ENCODE results near the gene C1QTNF2.

The C1QTNF2 gene

DNA sequence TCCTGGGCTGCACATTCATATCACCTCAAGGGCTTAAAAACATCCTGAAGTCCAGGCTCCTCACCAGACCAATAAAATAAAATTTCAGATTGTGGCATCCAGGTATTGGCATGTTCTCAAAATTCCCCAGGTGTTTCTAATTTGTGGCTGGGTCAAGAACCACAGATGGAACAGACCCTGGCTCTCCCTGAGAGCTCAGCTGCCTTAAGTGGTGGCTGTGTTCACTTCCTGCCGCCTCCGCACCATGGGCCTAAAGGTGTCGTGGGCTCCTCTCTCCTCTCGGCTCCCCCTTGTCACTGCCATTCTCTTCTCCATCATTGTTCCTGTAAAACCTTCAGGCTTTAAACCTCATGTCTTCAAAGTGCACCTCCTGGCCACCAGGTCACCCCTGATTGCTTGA lies 40.2 kb downstream of the C1QTNF2 start:
- TF ChIP-seq POLR2AphosphoS5 (IDR thresholded peaks at IDR 0.05; ENCODE audit: low read depth, low read length) (no peak), POU2F2 (IDR thresholded peaks at IDR 0.05; ENCODE audit: low read depth, low read length) (no peak), PAX5 (IDR thresholded peaks at IDR 0.05; ENCODE audit: insufficient read depth, low read length, severe bottlenecking) (no peak)
- FAIRE-seq (no peak), DNase-seq (ENCODE audit: insufficient read length, low spot score) (no peak)

DNA sequence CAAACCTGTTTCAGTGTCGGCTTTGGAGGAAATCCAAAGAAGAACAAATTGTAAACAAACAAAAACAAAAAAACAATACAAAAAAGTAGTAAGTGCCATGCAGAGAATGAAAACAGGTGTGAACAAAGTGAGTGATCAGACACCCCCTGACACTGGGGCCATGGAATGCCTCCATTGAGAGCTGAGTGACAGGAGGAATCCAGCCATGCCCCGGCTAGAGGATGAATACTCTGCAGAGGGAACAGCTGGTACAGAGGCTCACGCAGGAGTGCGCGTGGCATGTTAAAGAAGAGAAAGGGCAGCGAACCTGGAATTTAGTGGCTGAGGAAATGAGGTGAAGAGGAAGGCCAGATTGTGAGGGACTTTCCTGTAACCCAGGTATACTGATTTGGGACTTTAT lies 42.6 kb downstream of the C1QTNF2 start:
- no peak for DNase-seq (ENCODE audit: insufficient read length, low spot score)
- no peak for TF ChIP-seq TAF1 (IDR thresholded peaks at IDR 0.05; ENCODE audit: low read depth, low read length)
- no peak for TF ChIP-seq POLR2A (IDR thresholded peaks at IDR 0.05; ENCODE audit: low read depth, low read length)
- TF ChIP-seq POLR2AphosphoS5 (IDR thresholded peaks at IDR 0.05; ENCODE audit: low read depth, low read length), result no peak
- TF ChIP-seq POU2F2 (IDR thresholded peaks at IDR 0.05; ENCODE audit: low read depth, low read length), result no peak
- TF ChIP-seq PAX5 (IDR thresholded peaks at IDR 0.05; ENCODE audit: insufficient read depth, low read length, severe bottlenecking), result no peak
- no peak for TF ChIP-seq SPI1 (IDR thresholded peaks at IDR 0.05; ENCODE audit: low read depth, low read length)
- no peak for FAIRE-seq

GRCh38 chr5:160326981-160327380 lies 43.4 kb downstream of the C1QTNF2 start:
- no peak for DNase-seq (ENCODE audit: insufficient read length, low spot score)
- no peak for FAIRE-seq

GRCh38 chr5:160325716-160326115 lies 44.7 kb downstream of the C1QTNF2 start:
- TF ChIP-seq POLR2A (IDR thresholded peaks at IDR 0.05; ENCODE audit: low read depth, low read length), result no peak
- TF ChIP-seq POLR2AphosphoS5 (IDR thresholded peaks at IDR 0.05; ENCODE audit: low read depth, low read length), result no peak
- no peak for TF ChIP-seq PAX5 (IDR thresholded peaks at IDR 0.05; ENCODE audit: insufficient read depth, low read length, severe bottlenecking)
- DNase-seq (ENCODE audit: insufficient read length, low spot score) (no peak), FAIRE-seq (no peak)

More at GRCh38 chr5:160326981-160327380, 43.4 kb downstream of the C1QTNF2 start:
- TF ChIP-seq POLR2AphosphoS5 (IDR thresholded peaks at IDR 0.05; ENCODE audit: low read depth, low read length) (no peak), TAF1 (IDR thresholded peaks at IDR 0.05; ENCODE audit: low read depth, low read length) (no peak), POLR2A (IDR thresholded peaks at IDR 0.05; ENCODE audit: low read depth, low read length) (no peak), POU2F2 (IDR thresholded peaks at IDR 0.05; ENCODE audit: low read depth, low read length) (no peak), SPI1 (IDR thresholded peaks at IDR 0.05; ENCODE audit: low read depth, low read length) (no peak), PAX5 (IDR thresholded peaks at IDR 0.05; ENCODE audit: insufficient read depth, low read length, severe bottlenecking) (no peak)

DNA sequence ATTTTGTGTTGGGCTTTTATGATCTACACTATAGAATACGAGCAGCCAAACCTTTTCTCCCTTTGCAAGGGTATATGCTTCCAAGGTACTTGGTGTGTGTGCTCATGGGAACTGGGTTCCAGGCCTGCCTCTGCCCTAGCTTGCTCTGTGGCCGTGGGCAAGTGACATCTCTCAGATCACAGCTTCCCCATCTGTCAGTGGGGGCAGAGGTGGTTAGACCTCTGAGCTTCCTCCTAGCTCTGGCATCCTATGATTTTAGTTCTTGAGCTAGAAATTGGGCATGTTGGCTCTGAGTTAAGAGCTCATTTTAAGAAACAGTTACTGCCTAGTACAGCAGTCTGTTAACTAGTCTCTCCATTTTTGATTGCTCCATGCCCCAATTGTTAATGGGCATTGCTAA lies 45.5 kb downstream of the C1QTNF2 start:
- TF ChIP-seq PAX5 (IDR thresholded peaks at IDR 0.05; ENCODE audit: insufficient read depth, low read length, severe bottlenecking) (no peak), POU2F2 (IDR thresholded peaks at IDR 0.05; ENCODE audit: low read depth, low read length) (no peak), POLR2A (IDR thresholded peaks at IDR 0.05; ENCODE audit: low read depth, low read length) (no peak), TAF1 (IDR thresholded peaks at IDR 0.05; ENCODE audit: low read depth, low read length) (no peak), POLR2AphosphoS5 (IDR thresholded peaks at IDR 0.05; ENCODE audit: low read depth, low read length) (no peak), SPI1 (IDR thresholded peaks at IDR 0.05; ENCODE audit: low read depth, low read length) (no peak)
- no peak for DNase-seq (ENCODE audit: insufficient read length, low spot score)
- FAIRE-seq, result no peak

GRCh38 chr5:160318409-160318808 lies 52.0 kb downstream of the C1QTNF2 start:
- no peak for FAIRE-seq
- TF ChIP-seq SPI1 (IDR thresholded peaks at IDR 0.05; ENCODE audit: low read depth, low read length) (no peak), POU2F2 (IDR thresholded peaks at IDR 0.05; ENCODE audit: low read depth, low read length) (no peak), TAF1 (IDR thresholded peaks at IDR 0.05; ENCODE audit: low read depth, low read length) (no peak), POLR2A (IDR thresholded peaks at IDR 0.05; ENCODE audit: low read depth, low read length) (no peak), POLR2AphosphoS5 (IDR thresholded peaks at IDR 0.05; ENCODE audit: low read depth, low read length) (no peak), PAX5 (IDR thresholded peaks at IDR 0.05; ENCODE audit: insufficient read depth, low read length, severe bottlenecking) (no peak)
- DNase-seq (ENCODE audit: insufficient read length, low spot score), result no peak

- no peak for FAIRE-seq
- DNase-seq (ENCODE audit: insufficient read length, low spot score), result no peak
- TF ChIP-seq SPI1 (IDR thresholded peaks at IDR 0.05; ENCODE audit: low read depth, low read length) (no peak), POU2F2 (IDR thresholded peaks at IDR 0.05; ENCODE audit: low read depth, low read length) (no peak), PAX5 (IDR thresholded peaks at IDR 0.05; ENCODE audit: insufficient read depth, low read length, severe bottlenecking) (no peak), POLR2AphosphoS5 (IDR thresholded peaks at IDR 0.05; ENCODE audit: low read depth, low read length) (no peak), POLR2A (IDR thresholded peaks at IDR 0.05; ENCODE audit: low read depth, low read length) (no peak), TAF1 (IDR thresholded peaks at IDR 0.05; ENCODE audit: low read depth, low read length) (no peak)
Measured at GRCh38 chr5:160317434-160317833, 53.0 kb downstream of the C1QTNF2 start.

GRCh38 chr5:160315968-160316367 lies 54.5 kb downstream of the C1QTNF2 start:
- FAIRE-seq, result no peak
- no peak for DNase-seq (ENCODE audit: insufficient read length, low spot score)
- TF ChIP-seq PAX5 (IDR thresholded peaks at IDR 0.05; ENCODE audit: insufficient read depth, low read length, severe bottlenecking), result no peak

DNA sequence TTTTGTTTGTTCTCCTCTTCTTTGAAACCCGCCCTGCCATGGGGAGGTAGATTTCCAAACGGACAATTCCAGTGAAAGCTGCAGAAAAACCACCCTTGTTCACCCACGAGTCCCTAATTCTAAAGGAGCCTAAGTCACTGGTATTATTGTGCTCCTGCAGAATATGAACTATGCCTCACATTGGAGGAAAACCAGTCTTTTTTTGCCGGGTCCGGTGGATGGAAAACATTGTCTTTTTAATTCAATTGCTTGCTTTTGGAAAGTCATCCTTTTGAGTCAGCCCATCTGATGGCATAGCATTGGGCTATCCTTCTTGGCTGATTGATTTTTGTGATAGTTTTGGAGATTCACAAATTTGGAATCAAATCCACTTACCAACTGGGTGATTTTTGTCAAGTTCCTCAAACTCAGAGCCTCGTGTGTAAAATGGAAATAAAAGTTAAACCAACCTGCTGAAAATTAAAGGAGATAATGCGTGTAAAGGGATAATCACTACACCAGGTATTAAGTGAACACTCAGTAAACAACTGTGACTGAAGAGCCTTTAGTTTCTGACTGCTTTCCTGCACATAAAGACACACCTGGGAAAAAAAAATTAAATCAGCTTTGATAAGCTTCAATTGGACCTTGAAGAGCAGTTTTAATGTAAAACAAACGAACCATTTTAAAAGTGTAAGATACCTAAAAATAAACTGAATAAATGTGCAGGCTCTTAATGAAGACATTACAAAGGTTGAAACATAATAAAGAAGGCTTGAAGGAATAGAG lies 57.3 kb downstream of the C1QTNF2 start:
- FAIRE-seq, result no peak
- no peak for DNase-seq (ENCODE audit: insufficient read length, low spot score)
- TF ChIP-seq PAX5 (IDR thresholded peaks at IDR 0.05; ENCODE audit: insufficient read depth, low read length, severe bottlenecking) (no peak), POLR2A (IDR thresholded peaks at IDR 0.05; ENCODE audit: low read depth, low read length) (no peak), POLR2AphosphoS5 (IDR thresholded peaks at IDR 0.05; ENCODE audit: low read depth, low read length) (no peak), POU2F2 (IDR thresholded peaks at IDR 0.05; ENCODE audit: low read depth, low read length) (no peak), TAF1 (IDR thresholded peaks at IDR 0.05; ENCODE audit: low read depth, low read length) (no peak), SPI1 (IDR thresholded peaks at IDR 0.05; ENCODE audit: low read depth, low read length) (no peak)

Data from GM12891 (cell line).